Measurements from ENCODE around the gene SERP2. TPM values are rescaled to one million over a fixed set of nuclear protein-coding genes. Genes with fewer than 3 reads are reported as not detected.

The SERP2 gene
- total and polyA plus RNA-seq, 2 of the 13 experiments (the other 11 are each of a cell fraction or from before 2014, with no cell fraction given) = not detected

DNA sequence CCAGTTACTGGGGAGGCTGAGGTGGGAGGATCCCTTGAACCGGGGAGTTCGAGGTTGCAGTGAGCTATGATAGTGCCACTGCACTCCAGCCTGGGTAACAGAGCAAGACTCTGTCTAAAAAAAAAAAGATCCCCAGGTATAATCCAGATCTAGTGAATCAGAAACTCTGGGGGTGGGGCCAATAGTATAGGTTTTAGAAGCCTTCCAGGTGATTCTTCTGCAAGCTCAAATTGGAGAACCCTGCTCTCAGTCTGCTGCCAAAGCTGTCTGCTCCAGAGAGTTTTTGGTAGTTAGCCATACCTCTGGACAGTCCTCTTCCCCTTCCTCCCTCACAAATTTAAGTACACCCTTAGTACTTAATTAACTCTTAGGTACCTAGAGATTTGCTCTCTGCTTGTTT lies 28.0 kb downstream of the SERP2 start:
- no peak for FAIRE-seq
- no peaks in the 10 kb centered on the region for H3K79me2 ChIP-seq (ENCODE audit: insufficient read depth, low read length)
- peaks cover 50% of the 10 kb centered on the region for H3K4me1 ChIP-seq (ENCODE audit: insufficient read depth, low read length)
- no peak for ATAC-seq
- no peaks in the 10 kb centered on the region; a peak in 1 of 5 replicates for H3K27me3 ChIP-seq (ENCODE audit: control insufficient read depth in 1 of 2, insufficient read depth in 2 of 2, low read length in 2 of 2)
- no peak overlapping the region for H3K27ac ChIP-seq (ENCODE audit: extremely low read length, insufficient read depth, low read length)
- DNase-seq (ENCODE audit: low spot score) = no peak
- intact Hi-C loops (cut with micrococcal nuclease; ENCODE audit: unreplicated experiment) = loop anchor here (5.0 kb wide), 1 partner anchor 34 kb away; no protein-coding TSS in a partner anchor
- no peaks in the 10 kb centered on the region for H3K36me3 ChIP-seq (replicated peaks in 1 of 2; ENCODE audit: control insufficient read depth in 1 of 2, insufficient read depth in 2 of 2, low read length in 2 of 2)
- POLR2A ChIA-PET = interaction anchor here (1.2 to 1.4 kb wide), 2 partner anchors 34 to 35 kb away, joined by 5 read pairs; no protein-coding TSS in a partner anchor
- no peaks in the 10 kb centered on the region for H4K20me1 ChIP-seq (ENCODE audit: insufficient read depth, low read length)
- H3K9ac ChIP-seq (ENCODE audit: insufficient read depth, low read depth, low read length) = no peak overlapping the region
- no peak overlapping the region for H3K4me2 ChIP-seq (ENCODE audit: low read depth, low read length)
- H3K9me3 ChIP-seq (ENCODE audit: low read length) = no peaks in the 10 kb centered on the region
- CTCF ChIA-PET (ENCODE audit: low intra/inter-chr PET ratio, low total read pairs) = no interaction called here
- in situ Hi-C loops (cut with HindIII; ENCODE audit: extremely low pct_ligation_motif_present, low pct_unique_long_range_greater_than_20kb) = no loop called here
- H2AFZ ChIP-seq (ENCODE audit: low read length) = no peak overlapping the region
- TF ChIP-seq SNAPC4 (CRISPR knock-in tag; IDR thresholded peaks at IDR 0.05) (no peak), TBL1XR1 (IDR thresholded peaks at IDR 0.05; ENCODE audit: borderline replicate concordance, low read length, partially characterized antibody) (no peak), ZXDC (CRISPR knock-in tag; IDR thresholded peaks at IDR 0.05) (no peak), ZBTB7A (CRISPR knock-in tag; IDR thresholded peaks at IDR 0.05) (no peak), SP5 (CRISPR knock-in tag; IDR thresholded peaks at IDR 0.05; ENCODE audit: borderline replicate concordance, low read depth) (no peak), SUZ12 (IDR thresholded peaks at IDR 0.05; ENCODE audit: low read depth, low read length) (no peak), MTF2 (CRISPR knock-in tag; IDR thresholded peaks at IDR 0.05; ENCODE audit: borderline replicate concordance) (no peak), HCFC1 (IDR thresholded peaks at IDR 0.05; ENCODE audit: low read depth, low read length) (no peak), ELF1 (CRISPR knock-in tag; IDR thresholded peaks at IDR 0.05) (no peak)
- TF ChIP-seq, protein P1, sequence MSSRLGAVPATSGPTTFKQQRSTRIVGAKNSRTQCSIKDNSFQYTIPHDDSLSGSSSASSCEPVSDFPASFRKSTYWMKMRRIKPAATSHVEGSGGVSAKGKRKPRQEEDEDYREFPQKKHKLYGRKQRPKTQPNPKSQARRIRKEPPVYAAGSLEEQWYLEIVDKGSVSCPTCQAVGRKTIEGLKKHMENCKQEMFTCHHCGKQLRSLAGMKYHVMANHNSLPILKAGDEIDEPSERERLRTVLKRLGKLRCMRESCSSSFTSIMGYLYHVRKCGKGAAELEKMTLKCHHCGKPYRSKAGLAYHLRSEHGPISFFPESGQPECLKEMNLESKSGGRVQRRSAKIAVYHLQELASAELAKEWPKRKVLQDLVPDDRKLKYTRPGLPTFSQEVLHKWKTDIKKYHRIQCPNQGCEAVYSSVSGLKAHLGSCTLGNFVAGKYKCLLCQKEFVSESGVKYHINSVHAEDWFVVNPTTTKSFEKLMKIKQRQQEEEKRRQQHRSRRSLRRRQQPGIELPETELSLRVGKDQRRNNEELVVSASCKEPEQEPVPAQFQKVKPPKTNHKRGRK (CRISPR knock-in tag; IDR thresholded peaks at IDR 0.05) = no peak
- TF ChIP-seq, protein P2, sequence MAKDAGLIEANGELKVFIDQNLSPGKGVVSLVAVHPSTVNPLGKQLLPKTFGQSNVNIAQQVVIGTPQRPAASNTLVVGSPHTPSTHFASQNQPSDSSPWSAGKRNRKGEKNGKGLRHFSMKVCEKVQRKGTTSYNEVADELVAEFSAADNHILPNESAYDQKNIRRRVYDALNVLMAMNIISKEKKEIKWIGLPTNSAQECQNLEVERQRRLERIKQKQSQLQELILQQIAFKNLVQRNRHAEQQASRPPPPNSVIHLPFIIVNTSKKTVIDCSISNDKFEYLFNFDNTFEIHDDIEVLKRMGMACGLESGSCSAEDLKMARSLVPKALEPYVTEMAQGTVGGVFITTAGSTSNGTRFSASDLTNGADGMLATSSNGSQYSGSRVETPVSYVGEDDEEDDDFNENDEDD (CRISPR knock-in tag; IDR thresholded peaks at IDR 0.05; ENCODE audit: borderline replicate concordance) = no peak
- TF ChIP-seq, protein P3, sequence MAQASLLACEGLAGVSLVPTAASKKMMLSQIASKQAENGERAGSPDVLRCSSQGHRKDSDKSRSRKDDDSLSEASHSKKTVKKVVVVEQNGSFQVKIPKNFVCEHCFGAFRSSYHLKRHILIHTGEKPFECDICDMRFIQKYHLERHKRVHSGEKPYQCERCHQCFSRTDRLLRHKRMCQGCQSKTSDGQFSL (CRISPR knock-in tag; IDR thresholded peaks at IDR 0.05) = no peak
- H3K4me3 ChIP-seq (replicated peaks in 1 of 3; ENCODE audit: insufficient read depth in 1 of 3, low read depth in 2 of 3, low read length in 3 of 3) = no peak overlapping the region
- BruUV-seq (replicated peaks) = no TSS peak
- 49% methylated on average over 2 of the region's 2 CpGs for WGBS (ENCODE audit: low lambda C conversion rate)

Data from HepG2 (cell line).